Heart left ventricle (tissue), 13 donors: ENCODE results near the gene TUBB3.

Experiments
- CTCF ChIP-seq, 12 donors: fragments of 200-600 bp; sonication (generic) in 4 of 12; IDR thresholded peaks; one replicate each; pipeline versions ENCODE4 v1.5.0 to v1.8.0; 2018 to 2022; ENCODE audit warnings: antibody characterized with exemption in 12 of 12, mild to moderate bottlenecking in 5 of 12
- POLR2A ChIP-seq, 2 donors: fragments of 450-650 bp; IDR thresholded peaks; one replicate each; pipeline ENCODE4 v1.6.1; 2017; ENCODE audit warnings: antibody characterized with exemption in 2 of 2, mild to moderate bottlenecking in 2 of 2, moderate library complexity in 2 of 2
- donor health status: ischemic (EF 13 %, LVEDD 7.1; RV severe dilation, severe dysfunction).
- donor health status: DM: no; HTN: yes; CAD: no.
- donor health status: DM: no; HTN: no; CAD: no.
- donor health status: ischemic (EF 25% LVEDD 6.9; RV normal size, moderate dysfunction).
- donor health status: ischemic (EF 25% LVEDD 5.7; RV mildly dilated, moderate dysfunction).
- donor health status: ischemic (EF 35%, LVEDD 5.7; RV mildly dilated, moderate dysfunction).
- donor health status: nonischemic (EF 11% LVEDD 7.7; RV severe dilation, severe dysfunction).
- donor health status: DM: yes; HTN: yes; CAD: no.
- donor health status: PGD.
- donor health status: ischemic (EF 29% LVEDD 5.4; RV normal size, mild dysfunction).
- donor health status: nonischemic (EF 23%, LVEDD 6.1; RV moderate dilation, normal function).

GRCh38 chr16:89915303-89916232, 7.6 kb upstream of the TUBB3 start:
- TF ChIP-seq CTCF (IDR thresholded peaks at IDR 0.05) = no peak
- no peak for TF ChIP-seq POLR2A (IDR thresholded peaks at IDR 0.05)
